ENCODE measurements around the gene ATP8A2. TPM values are rescaled to one million over a fixed set of nuclear protein-coding genes. Genes with fewer than 3 reads are reported as not detected.

The ATP8A2 gene
- total RNA-seq, 4 donors from 2014 or later: not detected

DNA sequence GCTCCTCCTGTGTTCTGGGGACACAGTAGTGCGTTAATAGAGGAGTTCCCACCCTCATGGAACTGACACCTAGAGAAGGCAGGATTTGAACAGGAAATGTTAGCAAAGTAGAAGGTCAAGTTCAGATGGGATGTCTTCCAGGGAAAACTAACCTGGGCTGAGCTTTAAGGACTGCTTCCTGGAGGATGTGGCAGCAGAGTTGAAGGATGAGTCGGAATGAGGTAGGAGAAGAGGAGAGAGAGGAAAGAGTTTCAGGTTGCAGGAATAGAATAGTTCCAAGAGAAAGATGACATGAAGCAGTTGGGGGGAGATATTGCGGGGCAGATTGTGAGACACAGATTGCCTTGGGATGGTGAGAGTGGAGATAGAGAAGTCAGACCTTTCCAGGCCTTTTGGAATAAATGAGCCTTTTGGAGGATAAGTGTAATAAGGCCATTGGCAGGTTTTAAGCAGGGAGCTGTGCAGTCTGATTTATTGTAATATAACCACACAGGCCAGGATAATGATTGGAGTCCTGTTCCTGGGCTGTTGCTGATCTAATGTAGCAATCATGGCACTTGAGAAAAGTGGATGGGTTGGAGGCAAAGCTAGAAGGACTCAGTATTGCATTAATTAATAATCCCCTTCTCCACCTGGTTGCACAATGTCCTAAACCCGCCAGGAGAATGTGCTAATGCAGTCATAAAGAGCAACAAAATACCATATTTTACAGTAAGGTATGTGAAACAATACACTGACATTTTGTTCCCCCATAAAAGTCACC lies 474.6 kb downstream of the ATP8A2 start:
- no peaks in the 10 kb centered on the region for H3K4me1 ChIP-seq
- no peaks in the 10 kb centered on the region for H3K27me3 ChIP-seq
- intact Hi-C loops (cut with DNase I; ENCODE audit: low total_unique reads) (no loop called here), in situ Hi-C loops (cut with MboI; ENCODE audit: low sequenced_read_pairs in 4 of 4) (no loop called here)
- H3K27ac ChIP-seq: no peak overlapping the region
- no peak for TF ChIP-seq CTCF (IDR thresholded peaks at IDR 0.05 in 4 of 5, conservative IDR thresholded peaks at IDR 0.05 in 1 of 5)
- TF ChIP-seq POLR2A (IDR thresholded peaks at IDR 0.05): no peak
- DNase-seq (no peak), ATAC-seq (no peak)
- H3K36me3 ChIP-seq: no peaks in the 10 kb centered on the region
- no peaks in the 10 kb centered on the region for H3K9me3 ChIP-seq
- H3K4me3 ChIP-seq: no peak overlapping the region

DNA sequence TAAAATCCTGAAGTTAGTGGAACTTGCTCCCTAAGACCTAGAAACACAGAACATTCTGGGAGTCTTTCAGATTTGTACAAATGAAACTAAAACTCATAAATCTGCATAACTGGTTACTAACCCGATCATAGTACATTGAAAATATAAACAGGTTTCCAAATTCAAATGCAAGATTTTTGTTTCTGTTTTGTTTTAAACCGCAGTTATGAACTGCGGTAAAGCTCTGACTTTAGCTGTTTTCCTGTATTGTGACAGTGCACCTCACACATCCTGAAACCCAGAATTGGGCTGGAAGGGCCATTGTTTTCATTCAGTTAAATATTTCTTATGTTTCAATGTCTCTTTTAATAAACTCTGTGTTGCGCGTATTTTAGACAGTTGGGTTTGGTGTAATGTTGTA lies 475.4 kb downstream of the ATP8A2 start:
- no peaks in the 10 kb centered on the region for H3K36me3 ChIP-seq
- intact Hi-C loops (cut with DNase I; ENCODE audit: low total_unique reads): no loop called here
- H3K27me3 ChIP-seq: no peaks in the 10 kb centered on the region
- TF ChIP-seq POLR2A (IDR thresholded peaks at IDR 0.05) (no peak), CTCF (IDR thresholded peaks at IDR 0.05 in 4 of 5, conservative IDR thresholded peaks at IDR 0.05 in 1 of 5) (no peak)
- no peaks in the 10 kb centered on the region for H3K9me3 ChIP-seq
- no peak overlapping the region for H3K4me3 ChIP-seq
- no peaks in the 10 kb centered on the region for H3K4me1 ChIP-seq
- DNase-seq (no peak), ATAC-seq (no peak)
- in situ Hi-C loops (cut with MboI; ENCODE audit: low sequenced_read_pairs in 4 of 4): no loop called here
- H3K27ac ChIP-seq: no peak overlapping the region

- Histone ChIP-seq H3K4me1 (no peaks in the 10 kb centered on the region), H3K36me3 (no peaks in the 10 kb centered on the region), H3K27me3 (no peaks in the 10 kb centered on the region), H3K9me3 (no peaks in the 10 kb centered on the region), H3K4me3 (no peak overlapping the region), H3K27ac (no peak overlapping the region)
- intact Hi-C loops (cut with DNase I; ENCODE audit: low total_unique reads): no loop called here
- TF ChIP-seq CTCF (IDR thresholded peaks at IDR 0.05 in 4 of 5, conservative IDR thresholded peaks at IDR 0.05 in 1 of 5) (no peak), POLR2A (IDR thresholded peaks at IDR 0.05) (no peak)
- no peak for ATAC-seq
- no peak for DNase-seq
- in situ Hi-C loops (cut with MboI; ENCODE audit: low sequenced_read_pairs in 4 of 4): no loop called here
Measured at GRCh38 chr13:25847635-25848626, 476.2 kb downstream of the ATP8A2 start.

DNA sequence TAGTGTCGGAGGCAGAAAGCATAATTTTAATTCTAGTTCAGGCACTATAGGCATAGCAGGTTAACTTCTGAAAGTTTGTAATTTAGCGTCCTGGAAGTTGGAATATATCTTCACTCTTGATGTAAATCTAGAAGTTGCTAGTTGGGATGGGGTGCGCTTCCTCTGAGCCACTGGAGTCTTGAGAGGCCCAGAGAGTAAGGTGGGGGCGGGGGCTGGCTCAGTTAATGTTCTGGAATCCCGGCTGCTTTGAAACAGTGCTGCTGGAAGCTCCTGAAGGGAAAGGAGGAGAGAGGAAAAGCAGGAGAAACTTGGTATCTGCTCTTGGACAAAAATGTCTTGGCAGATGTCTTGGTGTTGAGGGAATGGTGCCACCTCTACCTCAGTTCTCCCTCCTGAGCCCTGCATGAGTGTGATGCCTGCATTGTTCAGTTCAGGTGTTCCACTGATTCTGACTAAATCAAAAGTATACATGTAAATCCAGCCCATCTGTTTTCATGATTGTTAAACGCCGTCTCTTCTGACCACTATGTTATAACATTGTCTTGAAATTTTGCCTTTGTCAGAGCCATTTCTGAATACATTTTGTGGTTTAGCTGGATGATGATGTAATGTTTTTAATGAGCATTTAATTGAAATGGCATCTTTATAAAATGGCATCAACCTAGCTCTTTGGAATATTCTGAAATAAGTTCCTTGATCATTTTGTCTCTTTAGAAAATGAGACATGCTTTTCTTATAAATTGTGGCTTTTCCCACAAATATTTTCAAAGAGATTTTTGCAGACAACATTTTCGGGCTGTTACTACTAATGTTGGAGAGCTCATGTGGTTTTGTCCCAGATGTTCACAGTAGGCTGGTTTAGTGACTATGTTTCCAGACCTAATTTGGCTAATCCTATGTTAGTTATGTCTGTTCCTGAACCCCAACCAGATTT lies 477.3 kb downstream of the ATP8A2 start:
- TF ChIP-seq CTCF (IDR thresholded peaks at IDR 0.05 in 4 of 5, conservative IDR thresholded peaks at IDR 0.05 in 1 of 5): no peak
- TF ChIP-seq POLR2A (IDR thresholded peaks at IDR 0.05): no peak
- no peaks in the 10 kb centered on the region for H3K27me3 ChIP-seq
- in situ Hi-C loops (cut with MboI; ENCODE audit: low sequenced_read_pairs in 4 of 4): no loop called here
- H3K27ac ChIP-seq: no peak overlapping the region
- intact Hi-C loops (cut with DNase I; ENCODE audit: low total_unique reads): no loop called here
- no peak overlapping the region for H3K4me3 ChIP-seq
- DNase-seq: no peak
- no peaks in the 10 kb centered on the region for H3K36me3 ChIP-seq
- H3K4me1 ChIP-seq: no peaks in the 10 kb centered on the region
- no peak for ATAC-seq
- no peaks in the 10 kb centered on the region for H3K9me3 ChIP-seq
